WTC11 (cell line): Measurements from ENCODE around the gene RPL31.

Source experiments
- AR ChIP-seq: fragments of 250-450 bp; sonication (Bioruptor Pico); IDR thresholded peaks from 2 replicates; pipeline ENCODE4 v1.9.0; 2021; ENCODE audit warnings: mild to moderate bottlenecking
- ATF3 ChIP-seq: sonication (generic); formaldehyde crosslinking; conservative IDR thresholded peaks from 2 replicates; pipeline ENCODE4 v1.8.1; 2022; ENCODE audit warnings: mild to moderate bottlenecking, missing genetic modification reagents
- CBFB ChIP-seq: sonication (generic); formaldehyde crosslinking; IDR thresholded peaks from 2 replicates; pipeline ENCODE4 v1.8.1; 2022; ENCODE audit warnings: mild to moderate bottlenecking, low read depth, missing genetic modification reagents
- CREB1 ChIP-seq: sonication (generic); formaldehyde crosslinking; IDR thresholded peaks from 2 replicates; pipeline ENCODE4 v1.8.0; 2023; ENCODE audit warnings: mild to moderate bottlenecking, missing genetic modification reagents
- ESRRA ChIP-seq: sonication (generic); formaldehyde crosslinking; IDR thresholded peaks from 2 replicates; pipeline ENCODE4 v1.8.1; 2022; ENCODE audit warnings: mild to moderate bottlenecking, missing genetic modification reagents, borderline replicate concordance
- NR3C1 ChIP-seq: sonication (generic); formaldehyde crosslinking; conservative IDR thresholded peaks from 2 replicates; pipeline ENCODE4 v1.8.1; 2023; ENCODE audit warnings: low read depth, mild to moderate bottlenecking, missing genetic modification reagents
- SP1 ChIP-seq: sonication (generic); formaldehyde crosslinking; conservative IDR thresholded peaks from 2 replicates; pipeline ENCODE4 v1.8.1; 2022; ENCODE audit warnings: missing genetic modification reagents
- TF ChIP-seq, protein P1 (sequence below): fragments of 200-600 bp; IDR thresholded peaks from 2 replicates; pipeline ENCODE4 v1.8.0; 2022; ENCODE audit warnings: antibody characterized with exemption
- TF ChIP-seq, protein P2 (sequence below): sonication (generic); formaldehyde crosslinking; IDR thresholded peaks from 2 replicates; pipeline ENCODE4 v1.8.1; 2023; ENCODE audit warnings: mild to moderate bottlenecking, missing genetic modification reagents, moderate library complexity

GRCh38 chr2:100953406-100954043 is 48.6 kb upstream of the RPL31 start:
- TF ChIP-seq, protein P1, sequence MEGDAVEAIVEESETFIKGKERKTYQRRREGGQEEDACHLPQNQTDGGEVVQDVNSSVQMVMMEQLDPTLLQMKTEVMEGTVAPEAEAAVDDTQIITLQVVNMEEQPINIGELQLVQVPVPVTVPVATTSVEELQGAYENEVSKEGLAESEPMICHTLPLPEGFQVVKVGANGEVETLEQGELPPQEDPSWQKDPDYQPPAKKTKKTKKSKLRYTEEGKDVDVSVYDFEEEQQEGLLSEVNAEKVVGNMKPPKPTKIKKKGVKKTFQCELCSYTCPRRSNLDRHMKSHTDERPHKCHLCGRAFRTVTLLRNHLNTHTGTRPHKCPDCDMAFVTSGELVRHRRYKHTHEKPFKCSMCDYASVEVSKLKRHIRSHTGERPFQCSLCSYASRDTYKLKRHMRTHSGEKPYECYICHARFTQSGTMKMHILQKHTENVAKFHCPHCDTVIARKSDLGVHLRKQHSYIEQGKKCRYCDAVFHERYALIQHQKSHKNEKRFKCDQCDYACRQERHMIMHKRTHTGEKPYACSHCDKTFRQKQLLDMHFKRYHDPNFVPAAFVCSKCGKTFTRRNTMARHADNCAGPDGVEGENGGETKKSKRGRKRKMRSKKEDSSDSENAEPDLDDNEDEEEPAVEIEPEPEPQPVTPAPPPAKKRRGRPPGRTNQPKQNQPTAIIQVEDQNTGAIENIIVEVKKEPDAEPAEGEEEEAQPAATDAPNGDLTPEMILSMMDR, result no peak
- TF ChIP-seq SP1 (CRISPR knock-in tag), result no peak
- no peak for TF ChIP-seq ATF3
- TF ChIP-seq CREB1, result no peak
- TF ChIP-seq, protein P2, sequence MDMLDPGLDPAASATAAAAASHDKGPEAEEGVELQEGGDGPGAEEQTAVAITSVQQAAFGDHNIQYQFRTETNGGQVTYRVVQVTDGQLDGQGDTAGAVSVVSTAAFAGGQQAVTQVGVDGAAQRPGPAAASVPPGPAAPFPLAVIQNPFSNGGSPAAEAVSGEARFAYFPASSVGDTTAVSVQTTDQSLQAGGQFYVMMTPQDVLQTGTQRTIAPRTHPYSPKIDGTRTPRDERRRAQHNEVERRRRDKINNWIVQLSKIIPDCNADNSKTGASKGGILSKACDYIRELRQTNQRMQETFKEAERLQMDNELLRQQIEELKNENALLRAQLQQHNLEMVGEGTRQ (CRISPR knock-in tag), result no peak
- no peak for TF ChIP-seq CBFB (CRISPR knock-in tag)
- no peak for TF ChIP-seq NR3C1 (CRISPR knock-in tag)
- no peak for TF ChIP-seq ESRRA (CRISPR knock-in tag)
- TF ChIP-seq AR, result no peak
